ELF-1 (cell line): ENCODE measurements around the gene TMEM120A.
"Not testable (repeated sequence)": the region's sequence is repeated elsewhere in the genome, so short reads cannot be mapped to it uniquely, and the experiment has no call there.

Source experiments
- DNase-seq: peaks from one replicate; pipeline ENCODE4 v3.0.0-alpha.2; 2016; ENCODE audit warnings: low read depth, low spot score

Gene TMEM120A

DNA sequence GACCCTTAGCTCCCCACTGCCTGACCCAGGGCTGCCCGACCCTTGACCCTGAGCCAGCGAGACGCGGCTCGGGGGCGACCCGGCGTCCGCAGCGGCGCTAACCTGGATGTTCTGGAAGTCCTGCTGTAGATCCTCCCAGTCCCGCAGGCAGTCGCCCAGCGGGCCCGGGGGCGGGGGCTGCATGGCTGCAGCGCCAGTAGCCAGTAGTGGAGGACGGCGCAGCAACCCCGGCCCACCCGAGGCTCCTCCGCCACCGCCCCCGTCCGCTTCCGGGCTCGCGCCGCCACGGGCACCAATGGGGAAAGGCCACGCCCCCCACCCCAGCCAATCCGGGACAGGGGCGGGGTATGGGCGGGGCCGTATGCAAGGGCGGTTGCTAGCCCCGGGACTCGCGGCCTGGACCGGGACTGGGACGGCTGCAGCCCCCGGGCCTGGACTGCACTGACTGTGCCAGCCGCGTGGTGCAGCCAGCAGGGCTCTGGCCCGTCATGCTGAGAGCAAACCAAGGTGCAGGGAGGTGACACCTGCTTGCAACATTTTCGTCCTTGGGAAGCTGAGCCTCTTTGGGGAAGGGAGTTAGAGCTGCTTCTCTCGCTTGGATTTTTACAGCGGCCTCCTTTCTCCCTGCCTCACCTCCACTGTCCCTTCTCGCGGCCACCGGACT is at the start of gene TMEM120A:
TSS of gene TMEM120A (minus strand) at position 208 of the 664 bp plus-strand sequence. CDS start at position 183, 25 bp downstream.
- DNase-seq = peak; percentile 96

DNA sequence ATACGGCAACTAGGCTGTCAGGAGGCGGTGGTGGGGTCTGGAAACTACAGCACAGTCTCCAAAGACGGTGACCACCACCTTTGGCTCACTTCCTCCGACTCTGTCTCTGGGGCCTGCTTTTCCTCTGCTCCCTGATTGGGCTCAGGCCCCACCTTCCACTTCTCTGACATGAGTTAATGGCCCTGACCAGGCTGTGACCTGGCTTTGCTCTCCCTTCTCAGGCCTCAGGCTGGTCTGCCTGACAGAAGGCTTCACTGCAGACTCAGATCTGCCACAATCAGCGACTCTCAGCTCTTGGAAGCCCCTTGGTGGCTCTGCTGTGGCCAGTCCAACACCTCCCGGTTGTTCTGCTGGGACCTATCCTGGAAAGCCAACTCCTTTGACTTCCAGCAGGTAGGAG is 45.7 kb upstream of the TMEM120A start:
- DNase-seq = peak; percentile 30

DNA sequence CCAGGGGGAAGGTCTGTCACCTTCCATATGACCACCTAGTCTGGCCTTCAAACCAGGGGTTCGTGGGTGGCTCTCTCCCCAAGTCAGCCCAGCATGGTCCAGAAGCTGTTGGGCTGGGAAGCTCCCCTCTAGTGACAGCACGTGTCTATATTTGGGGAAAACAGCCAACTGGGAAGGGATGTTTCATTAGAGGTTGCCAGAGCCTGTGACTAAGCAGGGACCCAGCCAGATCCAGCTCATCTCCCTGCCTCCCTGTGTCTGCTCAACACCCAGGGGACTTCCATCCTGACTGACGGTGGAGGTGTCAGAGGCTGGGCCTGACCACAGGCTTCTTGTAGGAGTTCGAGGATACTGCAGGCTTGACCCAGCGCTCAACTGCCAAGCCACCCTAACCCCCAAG is 42.9 kb upstream of the TMEM120A start:
- DNase-seq = no peak

DNA sequence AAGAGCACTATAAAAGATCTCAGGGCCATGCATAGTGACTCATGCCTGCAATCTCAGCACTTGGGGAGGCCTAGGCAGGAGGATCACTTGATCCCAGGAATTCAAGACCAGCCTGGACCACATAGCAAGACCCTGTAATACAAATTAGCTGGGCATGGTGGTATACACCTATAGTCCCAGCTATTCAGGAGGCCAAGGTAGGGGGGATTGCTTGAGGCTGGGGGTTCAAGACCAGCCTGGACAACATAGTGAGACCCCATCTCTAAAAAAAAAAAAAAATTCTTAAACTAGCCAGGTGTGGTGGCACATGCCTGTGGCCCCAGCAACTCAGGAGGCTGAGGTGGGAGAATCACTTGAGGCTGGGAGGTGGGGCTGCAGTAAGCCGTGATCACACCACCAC is 37.6 kb upstream of the TMEM120A start:
- DNase-seq = no peak

DNA sequence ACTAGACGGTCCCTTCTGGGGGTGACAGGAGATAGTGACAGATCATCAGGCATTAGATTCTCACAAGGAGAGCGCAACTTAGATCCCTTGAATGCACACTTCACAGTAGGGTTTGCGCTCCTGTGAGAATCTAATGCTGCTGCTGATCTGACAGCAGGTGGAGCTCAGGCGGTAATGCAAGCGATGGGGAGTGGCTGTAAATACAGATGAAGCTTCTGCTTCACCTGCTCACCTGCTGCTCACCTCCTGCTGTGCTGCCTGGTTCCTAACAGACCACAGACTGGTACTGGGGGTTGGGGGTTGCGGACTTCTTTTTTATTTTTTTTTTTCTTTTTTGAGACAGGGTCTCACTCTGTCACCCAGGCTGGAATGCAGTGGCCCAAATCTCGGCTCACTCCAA is 35.3 kb upstream of the TMEM120A start:
- not testable (repeated sequence) for DNase-seq

DNA sequence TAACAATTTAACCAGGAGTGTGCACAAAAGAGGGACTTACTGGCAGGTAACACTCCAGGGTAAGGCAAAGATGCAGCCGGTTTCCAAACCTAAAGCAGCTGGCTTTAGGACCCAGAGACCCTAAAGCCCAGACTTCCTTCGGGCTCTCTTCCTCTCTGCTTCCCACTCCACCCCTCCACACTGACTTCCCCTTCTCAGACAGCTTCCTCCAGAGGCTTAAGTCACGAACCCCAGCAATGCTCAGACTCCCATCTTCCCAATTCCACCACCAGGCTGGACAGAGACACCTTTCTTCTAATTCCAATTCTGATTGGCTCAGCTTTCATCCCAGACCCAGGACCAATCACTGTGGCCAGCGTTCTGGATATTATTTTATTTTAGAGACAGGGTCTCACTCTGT is 28.6 kb upstream of the TMEM120A start:
- DNase-seq = no peak

DNA sequence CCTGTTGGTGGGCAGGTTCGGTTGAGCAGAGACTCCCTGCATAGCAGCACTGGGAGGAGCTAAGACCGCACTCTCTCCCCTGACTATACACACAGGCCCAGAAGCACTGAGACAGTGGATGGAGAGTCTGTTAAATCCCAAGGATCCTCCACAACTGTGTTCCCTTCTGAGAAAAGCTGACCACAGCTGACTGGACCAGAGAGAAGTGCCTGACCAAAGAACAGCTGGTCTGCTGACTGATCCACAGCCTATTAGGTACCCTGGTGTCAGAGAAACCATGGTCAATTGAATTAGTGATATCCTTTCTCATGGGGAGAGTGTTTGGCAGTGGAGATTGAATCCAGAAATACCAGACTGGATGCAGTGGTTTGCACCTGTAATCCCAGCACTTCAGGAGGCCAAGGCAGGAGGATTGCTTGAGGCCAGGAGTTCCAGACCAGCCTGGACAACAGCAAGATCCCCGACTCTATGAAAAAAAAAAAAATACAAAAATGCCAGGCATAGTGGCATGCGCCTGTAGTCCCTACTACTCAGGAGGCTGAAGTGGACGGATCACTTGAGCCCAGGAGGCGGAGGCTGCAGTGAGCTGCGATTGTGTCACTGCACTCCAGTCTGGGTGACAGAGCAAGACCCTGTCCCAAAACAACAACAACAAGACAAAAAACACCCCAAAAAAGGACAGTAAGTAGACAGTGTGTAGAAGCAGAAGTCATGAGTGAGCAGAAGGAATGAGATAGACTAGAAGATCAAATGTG is 27.8 kb upstream of the TMEM120A start:
- no peak for DNase-seq

DNA sequence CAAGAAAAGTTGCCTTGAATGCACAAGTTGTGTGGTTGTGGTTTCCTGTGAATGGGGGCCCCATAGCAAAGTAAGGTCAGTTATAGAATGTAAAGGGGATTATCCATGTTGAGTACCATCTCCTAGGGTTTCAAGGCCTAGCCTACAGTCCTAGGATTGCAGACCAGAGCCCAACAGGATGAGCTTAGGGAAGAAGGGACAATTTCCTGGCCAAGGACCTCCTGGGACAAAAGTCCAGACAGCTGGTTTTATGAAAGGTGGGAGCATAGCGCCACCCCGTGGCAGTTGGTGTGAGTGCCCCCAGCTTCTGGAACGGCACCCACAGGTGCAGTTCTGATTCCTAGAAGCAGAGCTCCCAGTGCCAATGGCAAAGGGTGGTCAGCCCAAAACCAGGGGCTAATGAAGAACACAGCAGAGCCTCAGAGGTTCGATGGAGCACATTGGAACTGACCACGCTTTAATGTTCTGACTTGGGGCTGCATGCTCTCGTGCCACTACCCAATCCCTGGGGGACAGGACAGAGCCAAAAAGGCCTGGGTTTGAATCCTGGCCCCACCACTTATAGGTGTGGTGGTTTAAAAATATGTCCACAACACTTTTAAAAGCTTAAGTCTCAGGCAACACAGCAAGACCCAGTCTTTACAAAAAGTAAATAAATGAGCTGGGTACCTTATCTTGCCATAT is 25.8 kb upstream of the TMEM120A start:
- DNase-seq = peak; percentile 82

DNA sequence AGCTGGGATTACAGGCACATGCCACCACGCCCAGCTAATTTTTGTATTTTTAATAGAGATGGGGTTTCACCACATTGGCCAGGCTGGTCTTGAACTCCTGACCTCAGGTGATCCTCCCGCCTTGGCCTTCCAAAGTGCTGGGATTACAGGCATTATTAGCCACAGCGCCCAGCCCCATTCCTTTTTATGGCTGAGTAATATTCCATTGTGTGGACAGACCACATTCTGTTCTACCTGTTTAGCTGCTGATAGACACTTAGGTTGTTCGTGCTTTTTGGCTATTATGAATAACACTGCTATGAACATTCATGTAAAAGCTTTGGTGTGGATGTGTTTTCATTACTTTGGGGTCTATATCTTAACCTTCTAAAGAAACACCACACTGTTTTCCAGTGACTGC is 24.1 kb upstream of the TMEM120A start:
- not testable (repeated sequence) for DNase-seq

DNA sequence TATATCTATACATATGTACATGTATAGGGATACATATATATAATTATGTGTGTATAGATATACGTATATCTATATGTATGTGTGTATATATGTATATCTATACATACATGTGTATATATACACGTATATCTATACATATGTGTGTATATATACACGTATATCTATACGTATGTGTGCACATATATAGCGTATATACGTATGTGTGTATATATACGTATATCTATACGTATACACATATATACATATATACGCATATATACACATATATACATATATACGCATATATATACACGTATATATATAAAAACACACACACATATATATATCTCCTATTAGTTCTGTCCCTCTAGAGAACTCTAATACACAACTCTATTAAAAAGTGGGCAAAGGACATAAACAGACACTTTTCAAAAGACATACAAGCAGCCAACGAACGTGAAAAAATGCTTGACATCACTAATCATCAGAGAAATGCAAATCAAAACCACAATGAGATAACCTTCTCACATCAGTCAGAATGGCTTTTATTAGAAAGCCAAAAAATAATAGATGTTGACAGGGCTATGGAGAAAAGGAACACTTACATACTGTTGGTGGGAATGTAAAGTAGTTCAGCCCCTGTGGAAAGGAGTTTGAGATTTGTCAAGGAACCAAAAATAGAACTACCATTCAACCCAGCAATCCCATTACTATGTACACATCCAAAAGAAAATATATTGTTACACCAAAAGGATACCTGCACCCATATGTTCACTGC is 22.0 kb upstream of the TMEM120A start:
- DNase-seq = no peak

DNA sequence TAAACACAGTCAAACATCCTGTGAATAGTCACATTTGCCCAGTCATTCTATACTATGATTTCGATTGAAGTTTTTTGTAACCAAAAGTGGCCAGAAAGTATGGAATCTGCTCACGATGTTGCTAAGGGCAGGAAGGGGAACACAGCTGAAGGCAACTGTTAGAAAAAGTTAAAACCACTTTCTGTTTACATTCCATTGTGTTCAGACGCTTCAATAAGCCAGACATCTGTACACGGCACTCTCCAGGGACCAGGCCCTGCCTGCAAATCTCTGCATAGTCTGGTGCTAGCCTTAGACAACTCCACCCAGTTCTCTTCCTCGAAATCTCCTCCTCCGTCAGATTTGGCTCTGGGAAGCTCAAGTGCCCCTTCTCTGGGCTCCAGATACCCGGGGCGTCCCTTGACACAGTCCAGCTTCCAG is 17.1 kb upstream of the TMEM120A start:
- no peak for DNase-seq

DNA sequence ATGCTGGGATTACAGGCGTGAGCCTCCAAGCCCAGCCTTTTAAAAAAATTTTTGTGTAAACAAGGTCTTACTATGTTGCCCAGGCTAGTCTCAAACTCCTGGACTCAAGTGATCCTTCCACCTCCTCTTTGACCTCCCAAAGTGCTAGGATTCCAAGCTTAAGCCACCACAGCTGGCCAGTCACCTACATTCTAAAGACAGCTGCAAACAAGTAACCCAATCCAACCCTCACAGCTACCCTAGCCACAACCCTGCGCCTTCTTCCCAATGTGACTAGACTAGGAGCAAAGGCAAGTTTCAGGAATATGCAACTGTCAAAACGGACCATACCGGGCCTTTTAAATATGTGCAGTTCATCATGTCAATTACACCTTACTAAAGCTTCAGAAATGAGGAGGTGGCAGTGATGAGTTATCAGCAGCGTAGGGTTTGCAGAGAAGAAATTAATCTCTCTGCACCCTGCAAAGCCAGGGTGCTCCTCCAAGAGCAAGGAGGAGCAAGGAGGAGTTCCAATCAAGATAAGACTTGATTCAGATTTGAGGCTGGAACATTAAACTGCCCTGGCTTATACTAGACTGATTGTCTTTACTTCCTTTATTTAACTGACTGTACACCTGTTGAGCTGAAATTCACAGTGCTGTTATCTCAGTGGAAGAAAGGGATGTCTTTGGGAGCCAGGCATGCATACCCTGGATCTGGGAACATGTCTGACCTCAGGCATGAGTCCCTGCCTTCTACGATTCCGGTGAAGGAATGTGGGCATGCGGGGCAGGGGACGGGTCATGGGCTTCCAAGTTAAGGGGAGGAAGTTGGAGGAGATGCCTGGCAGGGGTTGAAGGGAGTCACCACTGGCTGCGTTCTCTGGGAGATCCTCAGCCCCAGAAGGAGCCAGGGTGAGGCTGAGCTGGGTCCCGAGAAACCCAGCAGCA is 15.5 kb upstream of the TMEM120A start:
- no peak for DNase-seq

DNA sequence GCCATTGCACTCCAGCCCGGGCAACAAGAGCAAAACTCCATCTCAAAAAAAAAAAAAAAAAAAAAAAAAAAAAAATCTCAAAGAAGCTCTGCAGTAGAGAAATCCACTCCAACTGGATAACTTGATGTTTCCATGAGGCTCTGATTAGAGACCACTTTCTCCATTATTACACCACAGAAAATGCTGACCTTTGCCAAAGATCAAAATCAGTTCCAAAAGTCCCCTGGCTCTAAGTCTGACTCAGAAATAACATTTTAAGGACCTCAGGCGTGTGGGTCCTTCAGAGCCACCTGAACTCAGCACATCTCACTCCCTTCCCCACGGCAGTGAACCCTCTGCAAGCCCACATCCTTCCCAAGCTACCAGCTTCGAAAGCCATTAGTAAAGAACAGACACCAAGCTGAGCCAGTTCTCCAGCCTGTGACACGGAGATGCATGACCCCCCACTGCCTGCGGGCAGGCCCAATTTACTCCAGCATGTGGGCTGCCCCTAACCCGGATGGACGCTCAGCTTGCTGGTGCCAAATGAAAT is 13.8 kb upstream of the TMEM120A start:
- no peak for DNase-seq

DNA sequence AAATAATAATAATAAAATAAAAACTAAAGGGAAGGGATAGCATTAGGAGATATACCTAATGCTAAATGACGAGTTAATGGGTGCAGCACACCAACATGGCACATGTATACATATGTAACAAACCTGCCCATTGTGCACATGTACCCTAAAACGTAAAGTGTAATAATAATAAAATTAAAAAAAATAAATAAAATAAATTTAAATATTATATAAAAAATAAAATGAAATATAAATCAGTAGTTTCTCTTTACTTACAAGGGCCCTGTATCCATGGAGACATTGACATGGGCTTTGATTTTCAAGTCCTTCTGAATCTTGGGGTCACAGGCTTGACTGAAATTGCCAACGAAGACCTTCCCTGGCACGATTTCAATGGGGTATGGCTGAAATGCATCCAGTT is 10.6 kb upstream of the TMEM120A start:
- DNase-seq = not testable (repeated sequence)

DNA sequence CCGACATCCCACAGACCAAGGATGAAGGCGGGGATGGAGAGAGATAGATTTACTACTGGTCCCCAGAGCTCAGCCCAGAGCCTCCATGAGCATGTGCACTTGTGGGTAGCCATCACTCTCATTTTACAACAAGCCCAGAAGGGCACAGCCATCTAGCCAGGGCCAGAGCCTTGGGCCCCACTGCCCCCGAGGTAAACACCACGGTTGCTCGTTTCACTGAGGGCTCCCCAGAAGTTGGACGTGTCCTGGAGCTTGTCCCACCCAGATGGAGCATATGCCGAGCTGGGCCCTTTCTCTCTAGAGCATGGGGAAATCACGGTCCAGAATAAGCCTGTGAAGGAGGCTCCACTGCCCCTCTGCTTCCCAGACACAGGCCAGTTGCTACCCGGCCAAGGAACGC is 9.0 kb upstream of the TMEM120A start:
- DNase-seq = no peak

DNA sequence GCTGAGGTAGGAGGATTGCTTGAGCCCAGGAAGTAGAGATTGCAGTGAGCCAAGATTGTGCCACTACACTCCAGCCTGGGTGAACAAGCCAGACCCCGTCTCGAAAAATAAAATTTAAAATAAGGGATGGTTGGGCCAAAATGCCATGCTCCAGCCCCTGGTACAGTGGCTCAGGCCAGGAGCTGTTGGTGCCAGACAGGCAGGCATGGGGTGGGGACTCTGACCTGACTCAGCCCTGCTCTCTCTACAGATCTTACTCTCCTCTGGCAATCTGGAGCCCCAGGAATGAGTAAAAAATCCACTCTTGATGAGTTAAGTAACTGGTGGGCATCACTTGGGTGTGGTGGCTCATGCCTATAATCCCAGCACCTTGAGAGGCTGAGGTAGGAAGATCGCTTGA is 8.4 kb upstream of the TMEM120A start:
- DNase-seq = no peak

DNA sequence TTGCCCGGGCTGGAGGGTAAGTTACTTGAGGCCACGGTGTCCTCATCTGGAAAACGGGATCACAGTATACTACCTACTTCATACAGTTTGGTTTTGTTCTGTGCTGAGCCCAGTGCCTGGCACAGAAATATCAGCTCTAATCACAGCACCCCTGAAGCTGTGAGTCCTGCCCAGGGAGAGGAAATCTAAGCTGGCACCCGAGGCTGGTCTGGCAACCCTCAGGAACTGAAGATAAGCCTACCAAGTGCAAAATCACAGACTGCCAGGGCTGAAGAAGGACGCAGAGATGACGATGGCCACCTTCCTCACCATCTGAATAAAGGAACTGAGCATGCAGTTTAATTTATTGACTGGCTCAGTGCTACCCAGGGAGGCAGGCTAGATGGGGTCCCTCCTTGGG is 7.7 kb upstream of the TMEM120A start:
- no peak for DNase-seq

DNA sequence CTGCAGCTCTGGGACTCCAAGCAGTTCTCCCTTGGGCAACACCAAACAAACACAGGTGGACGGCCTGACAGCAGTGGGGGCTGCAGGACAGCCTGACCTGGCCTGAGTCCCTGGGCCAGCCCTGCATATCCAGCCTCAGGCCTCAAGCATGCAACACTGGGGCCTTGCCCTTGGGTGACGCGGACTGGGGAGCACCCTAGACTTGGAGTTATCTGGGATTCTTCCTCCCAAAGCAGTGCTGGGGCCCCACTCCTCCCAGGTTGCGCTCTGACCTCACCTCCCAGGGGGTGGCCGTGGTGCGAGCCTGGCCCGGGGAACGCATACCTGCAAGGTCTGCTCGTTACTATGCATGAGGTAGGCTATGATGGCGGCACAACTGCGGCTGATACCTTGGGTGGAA is 6.2 kb upstream of the TMEM120A start:
- no peak for DNase-seq

DNA sequence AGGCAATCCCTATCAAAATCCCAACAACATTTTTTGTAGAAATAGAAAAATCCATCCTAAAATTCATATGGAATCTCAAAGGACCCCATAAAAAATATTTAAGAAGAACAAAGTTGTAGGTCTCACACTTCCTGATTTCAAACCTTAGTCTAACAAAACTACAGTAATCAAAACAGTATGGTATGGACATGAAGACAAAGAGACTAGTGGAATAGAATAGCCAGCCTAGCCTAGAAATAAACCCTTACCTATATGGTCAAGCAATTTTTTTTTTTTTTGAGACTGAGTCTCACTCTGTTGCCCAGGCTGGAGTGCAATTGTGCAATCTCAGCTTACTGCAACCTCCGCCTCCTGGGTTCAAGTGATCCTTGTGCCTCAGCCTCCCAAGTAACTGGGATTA is 3.6 kb upstream of the TMEM120A start:
- no peak for DNase-seq

DNA sequence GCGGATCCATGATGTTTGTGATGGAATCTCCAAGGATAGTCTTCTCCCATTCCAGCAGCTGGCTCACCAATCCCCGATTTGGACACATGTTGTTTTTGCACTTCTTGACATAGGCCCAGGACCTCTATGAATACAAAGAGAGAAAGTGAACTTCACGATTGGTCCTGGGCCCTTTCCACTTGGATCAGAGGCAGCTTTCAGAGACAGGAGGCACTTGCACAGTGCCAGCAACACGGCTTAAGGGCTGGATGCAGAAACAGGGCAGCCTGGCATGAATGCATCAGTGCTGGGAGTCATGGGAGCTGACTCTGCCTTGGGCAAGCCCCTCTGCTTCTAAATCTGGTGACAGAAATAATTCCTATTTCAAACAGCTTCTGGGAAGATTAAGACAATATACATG is 2.1 kb upstream of the TMEM120A start:
- no peak for DNase-seq

DNA sequence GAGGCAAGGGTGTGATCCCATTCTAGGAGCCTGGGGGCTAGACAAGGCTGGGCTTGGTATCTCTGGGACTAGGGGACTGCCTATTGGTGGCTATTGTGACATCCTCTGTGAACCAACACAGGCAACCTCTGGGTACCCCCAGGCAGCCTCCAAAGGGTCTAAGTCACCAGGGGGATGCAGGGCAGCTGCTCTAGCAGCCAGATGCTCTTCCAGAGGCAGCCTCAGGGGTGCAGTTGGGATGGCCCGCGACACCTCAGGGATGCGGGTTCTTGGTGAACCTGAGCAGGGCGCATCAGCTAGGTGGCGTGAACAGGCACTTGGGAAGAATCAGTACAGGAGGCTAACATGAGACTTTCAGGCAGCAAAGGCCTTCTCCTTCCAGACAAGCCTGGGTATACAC is 1.6 kb upstream of the TMEM120A start:
- DNase-seq = no peak
